Fibroblast of the aortic adventitia (primary cell): ENCODE measurements around the gene BTBD6. TPM values are rescaled to one million over a fixed set of nuclear protein-coding genes. Genes with fewer than 3 reads are reported as not detected.

ENCODE experiments used
- DNase-seq: peaks from one replicate; pipeline ENCODE4 v3.0.0-alpha.2; 2010; ENCODE audit warnings: low read depth
- H3K4me3 ChIP-seq: 2 replicates; pipeline ENCODE4 v1.5.1; 2011; ENCODE audit warnings: low read depth, mild to moderate bottlenecking, control low read depth, low read length, moderate library complexity
- CTCF ChIP-seq: IDR thresholded peaks from 2 replicates; pipeline ENCODE4 v1.5.1; 2011; ENCODE audit warnings: mild to moderate bottlenecking, low read length, control low read depth, inconsistent platforms; ENCODE audit not compliant: insufficient read depth
- total RNA-seq: library from RNA; depleted of rRNA; stranded (reverse); fragments of >200 nt; gene quantifications from 2 replicates; pipeline ENCODE4 v1.2.3, GENCODE V29; 2012; ENCODE audit warnings: low replicate concordance

Gene BTBD6
- total RNA-seq, 1 donor = 51.0 TPM

DNA sequence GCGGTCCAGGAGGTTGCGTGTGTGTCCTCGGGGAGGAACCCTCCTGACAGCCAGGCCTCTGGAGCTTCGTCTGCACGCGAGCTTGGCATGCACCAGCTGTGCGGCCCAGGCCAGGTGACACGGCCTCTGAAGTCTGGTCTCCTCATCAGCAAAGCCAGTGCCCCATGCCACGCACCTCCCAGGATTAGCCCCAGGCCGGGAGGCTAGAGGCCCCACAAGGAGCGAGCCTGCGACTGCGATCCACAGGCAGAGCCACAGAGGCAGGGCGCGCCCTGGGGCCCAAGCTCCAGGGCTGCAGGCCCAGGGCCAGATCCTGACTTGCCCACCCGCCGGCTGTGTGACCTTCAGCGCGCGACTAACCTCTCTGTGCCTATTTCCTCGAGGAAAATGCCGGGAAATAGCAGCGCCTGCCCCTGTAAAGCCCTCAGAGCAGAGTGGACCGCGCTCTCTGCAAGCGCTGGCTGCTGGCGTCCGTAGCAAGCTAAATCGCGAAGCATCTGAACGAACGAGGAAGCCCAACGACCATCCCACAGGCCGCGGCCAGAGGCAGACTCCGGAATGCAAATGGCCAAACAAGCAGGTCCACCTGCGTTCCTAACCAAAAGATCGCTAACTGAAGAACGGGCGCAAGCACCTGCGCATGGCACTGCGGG is 492 bp upstream of the BTBD6 start:
- DNase-seq = no peak
- H3K4me3 ChIP-seq = peak overlapping the region; percentile 74
- TF ChIP-seq CTCF = no peak

- no peak for TF ChIP-seq CTCF
- peak overlapping the region; percentile 68 for H3K4me3 ChIP-seq
- DNase-seq = peak; percentile 27
Observed at GRCh38 chr14:105249182-105250007, 1.1 kb downstream of the BTBD6 start.

DNA sequence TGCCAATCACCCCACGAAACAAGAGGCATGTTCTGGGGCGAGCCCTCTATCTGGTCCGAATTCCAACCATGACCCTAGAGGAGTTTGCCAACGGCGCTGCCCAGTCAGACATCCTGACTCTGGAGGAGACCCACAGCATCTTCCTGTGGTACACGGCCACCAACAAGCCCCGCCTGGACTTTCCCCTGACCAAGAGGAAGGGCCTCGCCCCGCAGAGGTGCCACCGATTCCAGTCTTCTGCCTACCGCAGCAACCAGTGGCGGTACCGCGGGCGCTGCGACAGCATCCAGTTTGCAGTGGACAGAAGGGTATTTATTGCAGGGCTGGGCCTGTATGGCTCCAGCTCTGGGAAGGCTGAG is 1.7 kb downstream of the BTBD6 start:
- H3K4me3 ChIP-seq = no peak overlapping the region
- DNase-seq = no peak
- TF ChIP-seq CTCF = no peak

- no peak for DNase-seq
- TF ChIP-seq CTCF = no peak
- no peak overlapping the region for H3K4me3 ChIP-seq
Observed at GRCh38 chr14:105250986-105251385, 2.7 kb downstream of the BTBD6 start.

GRCh38 chr14:105251920-105252319 is 3.6 kb downstream of the BTBD6 start:
- no peak overlapping the region for H3K4me3 ChIP-seq
- no peak for DNase-seq
- no peak for TF ChIP-seq CTCF

GRCh38 chr14:105252552-105253328 is 4.4 kb downstream of the BTBD6 start:
- no peak overlapping the region for H3K4me3 ChIP-seq
- DNase-seq = no peak
- TF ChIP-seq CTCF = no peak
